HG03103 (cell line): ENCODE measurements around the gene INIP.
A peak's percentile ranks its signal among the peaks of the same experiment; 100 is the strongest.

Source experiments
- ATAC-seq: cut with Tn5 transposase; IDR thresholded peaks from one replicate; pipeline ENCODE4 v1.9.1; 2021; ENCODE audit warnings: low read depth; ENCODE audit not compliant: unreplicated experiment

INIP gene

GRCh38 chr9:112717661-112718331 lies at the start of gene INIP:
Gene INIP, minus strand, starts transcription at chr9:112718117. Its CDS starts 1,632 bp downstream, at chr9:112716485.
- ATAC-seq = peak; percentile 94

- no peak for ATAC-seq
Measured at GRCh38 chr9:112765281-112765680, 47.4 kb upstream of the INIP start.

- ATAC-seq = no peak
Measured at GRCh38 chr9:112764837-112765236, 46.9 kb upstream of the INIP start.

GRCh38 chr9:112764344-112764743 lies 46.4 kb upstream of the INIP start:
- ATAC-seq = no peak

- ATAC-seq = no peak
Measured at GRCh38 chr9:112762726-112763518, 45.0 kb upstream of the INIP start.

- no peak for ATAC-seq
Measured at GRCh38 chr9:112761912-112762655, 44.2 kb upstream of the INIP start.

GRCh38 chr9:112760821-112761220 lies 42.9 kb upstream of the INIP start:
- ATAC-seq = no peak

- ATAC-seq = no peak
Measured at GRCh38 chr9:112757940-112758339, 40.0 kb upstream of the INIP start.

- ATAC-seq = no peak
Measured at GRCh38 chr9:112757282-112757883, 39.5 kb upstream of the INIP start.

- no peak for ATAC-seq
Measured at GRCh38 chr9:112755675-112756074, 37.8 kb upstream of the INIP start.

GRCh38 chr9:112755016-112755427 lies 37.1 kb upstream of the INIP start:
- ATAC-seq = no peak

GRCh38 chr9:112754578-112754977 lies 36.7 kb upstream of the INIP start:
- ATAC-seq = no peak

GRCh38 chr9:112753725-112754124 lies 35.8 kb upstream of the INIP start:
- ATAC-seq = no peak

GRCh38 chr9:112752334-112753125 lies 34.6 kb upstream of the INIP start:
- no peak for ATAC-seq

GRCh38 chr9:112751056-112751795 lies 33.3 kb upstream of the INIP start:
- ATAC-seq = peak; percentile 34

GRCh38 chr9:112750764-112751055 lies 32.8 kb upstream of the INIP start:
- no peak for ATAC-seq

- ATAC-seq = peak; percentile 60
Measured at GRCh38 chr9:112750016-112750763, 32.3 kb upstream of the INIP start, which contains the start of gene SNX30. Gene SNX30, plus strand, starts transcription at chr9:112750760. Its CDS starts 242 bp downstream, at chr9:112751002.

- no peak for ATAC-seq
Measured at GRCh38 chr9:112747094-112747493, 29.2 kb upstream of the INIP start.

GRCh38 chr9:112744177-112744576 lies 26.3 kb upstream of the INIP start:
- no peak for ATAC-seq
